Testis (tissue), 3 donors: ENCODE data around the gene GMDS. TPM values are rescaled to one million over a fixed set of nuclear protein-coding genes. Genes with fewer than 3 reads are reported as not detected.

Experiments used
- DNase-seq: peaks from one replicate; pipeline ENCODE4 v3.0.0-alpha.2; 2019
- H3K27ac ChIP-seq, 2 donors: fragments of 200-600 bp; sonication (generic); one replicate each; pipeline ENCODE4 v1.5.1; 2019
- H3K27me3 ChIP-seq: fragments of 200-600 bp; sonication (generic); one replicate; pipeline ENCODE4 v1.5.1; 2019
- H3K36me3 ChIP-seq: fragments of 200-600 bp; sonication (generic); one replicate; pipeline ENCODE4 v1.5.1; 2017; ENCODE audit warnings: low read depth; ENCODE audit errors: missing control alignments
- H3K4me1 ChIP-seq: fragments of 200-600 bp; sonication (generic); one replicate; pipeline ENCODE4 v1.5.1; 2019
- H3K4me3 ChIP-seq, 2 donors: fragments of 200-600 bp; sonication (generic); one replicate each; pipeline ENCODE4 v1.5.1; 2017 to 2019
- H3K9me3 ChIP-seq: fragments of 200-600 bp; sonication (generic); one replicate; pipeline ENCODE4 v1.5.1; 2017
- CTCF ChIP-seq, 3 experiments: fragments of 450-650 bp in 2 of 3; fragments of 200-600 bp in 1 of 3; sonication (generic) in 1 of 3; IDR thresholded peaks; one replicate each; pipeline ENCODE4 v1.5.1; 2016 to 2019; ENCODE audit warnings: antibody characterized with exemption in 3 of 3, mild to moderate bottlenecking in 2 of 3, moderate library complexity in 1 of 3
- POLR2A ChIP-seq: fragments of 450-650 bp; IDR thresholded peaks from one replicate; pipeline ENCODE4 v1.6.1; 2017; ENCODE audit warnings: antibody characterized with exemption, mild to moderate bottlenecking, moderate library complexity
- WGBS, 2 donors: methylation state at CpG; one replicate each; pipeline ENCODE4 v1.1.5; 2018; 5-methylcytosine and 5-hydroxymethylcytosine counted together
- intact Hi-C: fragments of 100-400 bp; cut with DNase I; formaldehyde crosslinking; loops from one replicate; pipeline ENCODE4 v1.15.1; 2023; ENCODE audit warnings: low total_unique reads
- polyA plus RNA-seq: library from polyadenylated mRNA; stranded (reverse); fragments of 350-450 nt; fragmentation: Illumina TruSeq; extraction: RNeasy Lipid Tissue Mini Kit (QIAGEN cat#74804); gene quantifications from one replicate; pipeline ENCODE4 v1.2.3, GENCODE V29; 2014; ENCODE audit warnings: low read depth, low replicate concordance; ENCODE audit not compliant: insufficient read depth
- total RNA-seq, 2 donors: library from RNA; depleted of rRNA; stranded (reverse); fragments of >200 nt; gene quantifications; one replicate each; pipeline ENCODE4 v1.2.3, GENCODE V29; 2016

The GMDS gene
- total and polyA plus RNA-seq, 3 donors from 2014 or later = 19.6 to 31.1 (median 22.2) TPM

GRCh38 chr6:1624058-1624850, 621.2 kb downstream of the GMDS start:
- no peak for TF ChIP-seq POLR2A
- H3K9me3 ChIP-seq = no peaks in the 10 kb centered on the region
- peaks cover 3% of the 10 kb centered on the region for H3K4me1 ChIP-seq
- no peak for DNase-seq
- peak overlapping the region; percentile 70 to 84 for H3K27ac ChIP-seq
- H3K4me3 ChIP-seq = peak overlapping the region; percentile 57 to 66
- 1 to 13% methylated on average over 24 to 65 of the region's 66 CpGs for WGBS, 2 donors
- H3K36me3 ChIP-seq = no peaks in the 10 kb centered on the region
- intact Hi-C loops = no loop called here
- no peaks in the 10 kb centered on the region for H3K27me3 ChIP-seq

GRCh38 chr6:1623769-1624057, 621.7 kb downstream of the GMDS start:
- H3K27me3 ChIP-seq = no peaks in the 10 kb centered on the region
- no peak for DNase-seq
- peak overlapping the region; percentile 57 to 66 for H3K4me3 ChIP-seq
- WGBS, 2 donors = 19 to 54% methylated on average over 12 of the region's 12 CpGs
- intact Hi-C loops = no loop called here
- H3K9me3 ChIP-seq = no peaks in the 10 kb centered on the region
- no peak for TF ChIP-seq CTCF (IDR thresholded peaks at IDR 0.05)
- H3K36me3 ChIP-seq = no peaks in the 10 kb centered on the region
- H3K27ac ChIP-seq = peak overlapping the region; percentile 70 to 84
- peaks cover 3% of the 10 kb centered on the region for H3K4me1 ChIP-seq

- no peaks in the 10 kb centered on the region for H3K36me3 ChIP-seq
- intact Hi-C loops = no loop called here
- no peaks in the 10 kb centered on the region for H3K27me3 ChIP-seq
- no peak for DNase-seq
- TF ChIP-seq POLR2A (no peak), CTCF (IDR thresholded peaks at IDR 0.05) (no peak)
- 65 to 68% methylated on average over 8 of the region's 8 CpGs for WGBS, 2 donors
- no peaks in the 10 kb centered on the region for H3K9me3 ChIP-seq
- no peak overlapping the region for H3K4me3 ChIP-seq
- H3K27ac ChIP-seq = peak overlapping the region; percentile 70 to 84
- H3K4me1 ChIP-seq = peaks cover 3% of the 10 kb centered on the region
Measured at GRCh38 chr6:1622851-1623768, 622.3 kb downstream of the GMDS start.

- no peaks in the 10 kb centered on the region for H3K27me3 ChIP-seq
Measured at GRCh38 chr6:1622220-1622850, 623.1 kb downstream of the GMDS start.

More at GRCh38 chr6:1622220-1622850, 623.1 kb downstream of the GMDS start:
- intact Hi-C loops = no loop called here
- Histone ChIP-seq H3K36me3 (no peaks in the 10 kb centered on the region), H3K9me3 (no peaks in the 10 kb centered on the region), H3K4me1 (peaks cover 3% of the 10 kb centered on the region), H3K4me3 (no peak overlapping the region), H3K27ac (no peak overlapping the region)
- TF ChIP-seq POLR2A (no peak), CTCF (IDR thresholded peaks at IDR 0.05) (no peak)
- WGBS, 2 donors = 64 to 69% methylated on average over 15 of the region's 15 CpGs
- no peak for DNase-seq
